ENCODE results near the gene IL10RA.

IL10RA gene

GRCh38 chr11:118048472-118049370, 62.5 kb downstream of the IL10RA start:
- DNase-seq = peak; percentile 24

- DNase-seq = no peak
Measured at GRCh38 chr11:118049771-118050170, 63.6 kb downstream of the IL10RA start.

- no peak for DNase-seq
Measured at GRCh38 chr11:118050208-118050891, 64.2 kb downstream of the IL10RA start.
